ENCODE measurements around the gene ARID3A. TPM values are rescaled to one million over a fixed set of nuclear protein-coding genes. Genes with fewer than 3 reads are reported as not detected.

Gene ARID3A
- total and polyA plus RNA-seq, 2 of the 8 experiments (the other 6 are each of a cell fraction or from before 2014, with no cell fraction given), result 40.5 to 77.4 TPM

DNA sequence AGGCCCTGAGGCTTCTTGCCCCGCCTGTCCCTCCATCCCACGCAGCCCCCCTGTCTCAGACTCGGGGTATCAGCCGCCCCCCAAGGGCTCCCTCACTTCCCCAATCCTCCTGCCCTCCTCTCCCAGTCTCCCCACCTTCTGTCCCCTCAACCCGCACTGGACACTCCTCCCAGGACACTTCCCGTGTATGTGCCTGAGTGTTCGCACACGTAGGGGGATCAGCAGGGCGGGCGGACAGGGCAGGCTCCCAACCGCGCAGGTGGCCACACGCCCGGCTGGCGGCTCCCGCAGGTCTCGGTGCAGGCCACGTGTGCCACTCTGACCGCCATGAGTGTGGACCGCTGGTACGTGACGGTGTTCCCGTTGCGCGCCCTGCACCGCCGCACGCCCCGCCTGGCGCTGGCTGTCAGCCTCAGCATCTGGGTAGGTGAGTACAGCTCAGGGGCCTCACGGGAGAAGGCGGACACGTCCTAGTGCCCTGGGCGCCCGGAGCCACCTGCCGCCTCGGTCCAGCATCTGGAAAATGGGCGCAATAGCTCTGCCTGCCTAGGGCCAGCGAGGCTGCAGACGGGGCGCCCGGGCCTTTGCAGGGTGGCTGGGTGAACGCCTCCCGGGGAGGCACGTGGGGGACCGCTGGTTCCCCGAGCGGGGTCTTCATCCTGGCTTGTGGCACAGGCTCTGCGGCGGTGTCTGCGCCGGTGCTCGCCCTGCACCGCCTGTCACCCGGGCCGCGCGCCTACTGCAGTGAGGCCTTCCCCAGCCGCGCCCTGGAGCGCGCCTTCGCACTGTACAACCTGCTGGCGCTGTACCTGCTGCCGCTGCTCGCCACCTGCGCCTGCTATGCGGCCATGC, 6.4 kb upstream of the ARID3A start:
- H2AK5ac ChIP-seq (ENCODE audit: low read depth, low read length), result no peak overlapping the region; the same call in 1 of the 2 replicates
- H3K4ac ChIP-seq (replicated peaks; ENCODE audit: insufficient read length, low read depth, low read length), result no peak overlapping the region
- H3K9me3 ChIP-seq (ENCODE audit: insufficient read depth in 2 of 2, low read depth in 1 of 2, low read length in 1 of 2), result no peaks in the 10 kb centered on the region
- H3K4me2 ChIP-seq (ENCODE audit: insufficient read depth in 1 of 2, low read depth in 2 of 2, low read length in 2 of 2), result peak overlapping the region; percentile 30 to 97
- H3K79me1 ChIP-seq (ENCODE audit: low read depth, low read length), result no peaks in the 10 kb centered on the region
- ChIA-PET POLR2A (ENCODE audit: partially characterized antibody) (interaction anchor here (1.1 to 2.3 kb wide), 7 partner anchors 53 to 170 kb away, joined by 3 to 9 read pairs (median 5); partner anchors contain the start of genes CNN2 and WDR18), CTCF (ENCODE audit: partially characterized antibody) (interaction anchor here (0.6 to 2.2 kb wide), 7 partner anchors 10 to 181 kb away, joined by 3 to 6 read pairs (median 4); no protein-coding TSS in a partner anchor)
- no peak for FAIRE-seq
- peak overlapping the region; percentile 5 to 76 (median 28); a peak in 6 of 8 replicates for H3K4me3 ChIP-seq (ENCODE audit: extremely low read depth in 1 of 4, insufficient read depth in 2 of 4, low read depth in 3 of 4, low read length in 4 of 4)
- peak overlapping the region; percentile 6 for H3K56ac ChIP-seq (replicated peaks; ENCODE audit: insufficient read length, low read depth, low read length)
- H2BK120ac ChIP-seq (replicated peaks; ENCODE audit: low read depth, low read length), result no peak overlapping the region
- no peak overlapping the region for H2BK20ac ChIP-seq (ENCODE audit: low read length)
- H2BK15ac ChIP-seq (ENCODE audit: low read length), result peak overlapping the region; percentile 61; the same call in 1 of the 2 replicates
- H2AFZ ChIP-seq (ENCODE audit: low read length), result no peak overlapping the region
- H2BK12ac ChIP-seq (ENCODE audit: low read depth, low read length), result peak overlapping the region; percentile 19; the same call in 1 of the 2 replicates
- peak overlapping the region; percentile 85; the same call in 1 of the 2 replicates for H4K8ac ChIP-seq (ENCODE audit: extremely low read depth, insufficient read depth, low read length)
- peaks cover 0 to 5% (median 0%) of the 10 kb centered on the region in 4 experiments; a peak in 1 of 8 replicates for H3K36me3 ChIP-seq (ENCODE audit: control insufficient read depth in 2 of 4, insufficient read depth in 4 of 4, low read length in 3 of 4)
- H4K5ac ChIP-seq (ENCODE audit: insufficient read length, low read depth, low read length), result no peak overlapping the region
- H3K4me1 ChIP-seq (replicated peaks in 1 of 4; ENCODE audit: control insufficient read depth in 3 of 4, insufficient read depth in 4 of 4, low read length in 3 of 4), result peaks cover 0 to 18% (median 8%) of the 10 kb centered on the region in 4 experiments; a peak in 5 of 7 replicates
- no peak overlapping the region for H3K27ac ChIP-seq (ENCODE audit: low read depth, low read length)
- H3K9ac ChIP-seq (replicated peaks in 1 of 4; ENCODE audit: extremely low read depth in 1 of 4, low read depth in 3 of 4, low read length in 3 of 4), result no peak overlapping the region
- peaks cover 21% of the 10 kb centered on the region; the same call in 1 of the 2 replicates for H3K23me2 ChIP-seq (ENCODE audit: low read depth, low read length)
- H2BK5ac ChIP-seq (ENCODE audit: low read depth, low read length), result no peak overlapping the region
- WGBS, 2 experiments (ENCODE audit: extremely low coverage in 1 of 2, insufficient coverage in 1 of 2, insufficient read length in 1 of 2, insufficient replicate concordance in 2 of 2, low coverage in 1 of 2, low lambda C conversion rate in 2 of 2, missing lambda C conversion rate in 1 of 2), result 10% methylated on average over 57 of the region's 68 CpGs; no CpG with 5 or more reads in 1 of the 2 experiments
- no peak overlapping the region for H3K18ac ChIP-seq (ENCODE audit: extremely low read depth, low read length)
- H3K27me3 ChIP-seq (replicated peaks in 1 of 4; ENCODE audit: control insufficient read depth in 3 of 4, extremely low read depth in 1 of 4, insufficient read depth in 3 of 4, low read length in 3 of 4), result peaks cover 32 to 44% (median 40%) of the 10 kb centered on the region in 4 experiments
- H3K14ac ChIP-seq (ENCODE audit: insufficient read length), result no peak overlapping the region
- H3K79me2 ChIP-seq (ENCODE audit: control insufficient read depth in 1 of 2, insufficient read depth in 2 of 2, low read length in 2 of 2), result no peaks in the 10 kb centered on the region
- H4K20me1 ChIP-seq (replicated peaks in 1 of 2; ENCODE audit: control insufficient read depth in 1 of 2, insufficient read depth in 2 of 2, low read length in 2 of 2), result peaks cover 0 to 6% of the 10 kb centered on the region in 2 experiments
- DNase-seq (ENCODE audit: low read depth in 1 of 2, low spot score in 2 of 2), result peak in 1 of 2 experiments; percentile 73
- no peak overlapping the region for H3K23ac ChIP-seq (ENCODE audit: insufficient read length)
- no peak overlapping the region for H4K91ac ChIP-seq (replicated peaks; ENCODE audit: insufficient read length, low read length)
- TF ChIP-seq TAF7 (optimal IDR thresholded peaks at IDR 0.05; ENCODE audit: borderline replicate concordance, low read depth, low read length) (no peak), SIN3A (conservative IDR thresholded peaks at IDR 0.05 in 1 of 2, IDR thresholded peaks at IDR 0.05 in 1 of 2; ENCODE audit: low read depth in 1 of 2, low read length in 2 of 2) (0 out of 4 replicates have a peak, but pooled peaks of 1 of the 2 experiments have one; percentile 9), SUZ12 (IDR thresholded peaks at IDR 0.05; ENCODE audit: low read length) (peak; percentile 90), ASH2L (IDR thresholded peaks at IDR 0.05; ENCODE audit: low read length) (peak; percentile 16), CHD1 (IDR thresholded peaks at IDR 0.05; ENCODE audit: low read depth, low read length) (no peak), USF2 (IDR thresholded peaks at IDR 0.05; ENCODE audit: low read length) (no peak), CTBP2 (IDR thresholded peaks at IDR 0.05; ENCODE audit: borderline replicate concordance, insufficient read depth, insufficient read length, low read length) (no peak), CBX8 (IDR thresholded peaks at IDR 0.05; ENCODE audit: borderline replicate concordance, low read depth, low read length) (no peak), CBX5 (IDR thresholded peaks at IDR 0.05; ENCODE audit: low read depth, low read length) (no peak)
